ENCODE results near the gene TUBA4A.

TUBA4A gene

DNA sequence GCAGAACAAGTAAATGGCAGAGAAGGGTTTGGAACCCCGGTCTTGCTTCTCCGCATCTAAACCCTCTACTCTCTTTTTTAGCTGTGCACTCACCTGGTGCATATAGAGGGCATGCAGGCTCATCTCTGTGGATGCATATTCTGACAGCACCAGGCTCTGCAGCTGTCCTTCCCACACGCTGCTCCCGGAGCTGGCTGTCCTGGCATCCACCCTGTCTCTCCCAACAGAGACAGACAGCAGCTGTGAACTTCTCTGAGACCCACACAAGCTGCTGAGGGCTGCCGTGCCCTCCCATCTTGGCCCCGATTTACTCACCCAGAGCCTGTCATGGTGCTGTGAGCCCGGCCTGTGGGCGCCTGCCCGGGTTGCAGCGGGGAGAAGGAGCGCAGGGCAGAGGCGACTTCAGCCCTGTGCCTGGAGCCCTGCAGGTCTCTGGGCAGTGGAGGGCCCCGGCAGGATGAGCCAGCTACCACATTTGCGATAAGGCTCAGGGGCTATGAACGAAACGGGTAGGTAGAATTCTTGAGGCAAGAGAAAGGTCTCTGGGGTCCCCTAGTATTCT is 31.7 kb downstream of the TUBA4A start:
- TF ChIP-seq, protein P1, sequence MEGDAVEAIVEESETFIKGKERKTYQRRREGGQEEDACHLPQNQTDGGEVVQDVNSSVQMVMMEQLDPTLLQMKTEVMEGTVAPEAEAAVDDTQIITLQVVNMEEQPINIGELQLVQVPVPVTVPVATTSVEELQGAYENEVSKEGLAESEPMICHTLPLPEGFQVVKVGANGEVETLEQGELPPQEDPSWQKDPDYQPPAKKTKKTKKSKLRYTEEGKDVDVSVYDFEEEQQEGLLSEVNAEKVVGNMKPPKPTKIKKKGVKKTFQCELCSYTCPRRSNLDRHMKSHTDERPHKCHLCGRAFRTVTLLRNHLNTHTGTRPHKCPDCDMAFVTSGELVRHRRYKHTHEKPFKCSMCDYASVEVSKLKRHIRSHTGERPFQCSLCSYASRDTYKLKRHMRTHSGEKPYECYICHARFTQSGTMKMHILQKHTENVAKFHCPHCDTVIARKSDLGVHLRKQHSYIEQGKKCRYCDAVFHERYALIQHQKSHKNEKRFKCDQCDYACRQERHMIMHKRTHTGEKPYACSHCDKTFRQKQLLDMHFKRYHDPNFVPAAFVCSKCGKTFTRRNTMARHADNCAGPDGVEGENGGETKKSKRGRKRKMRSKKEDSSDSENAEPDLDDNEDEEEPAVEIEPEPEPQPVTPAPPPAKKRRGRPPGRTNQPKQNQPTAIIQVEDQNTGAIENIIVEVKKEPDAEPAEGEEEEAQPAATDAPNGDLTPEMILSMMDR (IDR thresholded peaks at IDR 0.05; ENCODE audit: unreplicated experiment in 3 of 3): no peak
- peaks cover 37% of the 10 kb centered on the region for H3K4me1 Mint-ChIP-seq
- H3K27ac Mint-ChIP-seq: no peak overlapping the region
- H3K27me3 Mint-ChIP-seq (ENCODE audit: low read depth): no peaks in the 10 kb centered on the region
- peak overlapping the region in 1 of 3 experiments; percentile 19 for H3K4me3 Mint-ChIP-seq
- peaks cover 38% of the 10 kb centered on the region for H3K36me3 Mint-ChIP-seq (ENCODE audit: low read depth)
- H3K9me3 Mint-ChIP-seq: no peaks in the 10 kb centered on the region

DNA sequence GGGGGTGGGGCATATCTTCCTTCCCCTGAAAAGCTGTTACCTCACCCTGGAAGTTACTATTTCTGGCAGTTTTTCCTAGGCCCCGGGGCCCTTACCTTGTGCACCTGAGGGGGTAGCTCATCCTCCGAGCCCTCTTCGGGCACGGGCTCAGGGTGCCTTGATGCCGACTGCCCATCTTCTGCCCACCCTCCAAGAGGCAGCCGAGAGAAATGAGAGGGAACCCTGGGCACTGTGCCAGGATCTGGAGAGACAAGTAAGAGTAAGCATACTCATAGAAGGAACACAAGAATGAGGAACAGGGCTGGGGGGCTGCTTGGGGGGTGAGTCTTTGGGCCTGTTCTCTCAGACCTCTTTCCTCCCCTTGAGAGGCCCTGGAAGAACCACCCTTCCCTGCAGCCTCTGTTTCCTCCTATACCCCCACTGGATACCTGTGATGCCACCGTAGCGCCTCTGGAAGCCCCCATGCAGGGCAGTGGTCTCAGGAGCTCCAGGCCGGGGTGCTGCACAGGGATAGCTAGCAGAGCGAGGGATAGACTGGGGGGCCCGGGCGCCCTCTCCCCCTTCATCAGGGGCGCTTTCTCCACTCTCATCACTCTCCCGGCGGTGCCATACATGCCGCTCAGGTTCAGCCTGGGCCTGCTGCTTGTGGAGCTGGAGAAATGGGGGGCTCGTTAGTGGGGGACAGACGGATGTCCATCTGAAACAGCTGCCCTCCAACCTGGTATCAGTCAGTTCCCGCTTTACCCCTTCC is 32.9 kb downstream of the TUBA4A start:
- TF ChIP-seq, protein P1 (IDR thresholded peaks at IDR 0.05; ENCODE audit: unreplicated experiment in 3 of 3): no peak
- Mint-ChIP-seq H3K9me3 (no peaks in the 10 kb centered on the region), H3K27ac (no peak overlapping the region), H3K4me1 (peaks cover 36% of the 10 kb centered on the region), H3K36me3 (ENCODE audit: low read depth) (peaks cover 35% of the 10 kb centered on the region), H3K4me3 (no peak overlapping the region), H3K27me3 (ENCODE audit: low read depth) (no peaks in the 10 kb centered on the region)

DNA sequence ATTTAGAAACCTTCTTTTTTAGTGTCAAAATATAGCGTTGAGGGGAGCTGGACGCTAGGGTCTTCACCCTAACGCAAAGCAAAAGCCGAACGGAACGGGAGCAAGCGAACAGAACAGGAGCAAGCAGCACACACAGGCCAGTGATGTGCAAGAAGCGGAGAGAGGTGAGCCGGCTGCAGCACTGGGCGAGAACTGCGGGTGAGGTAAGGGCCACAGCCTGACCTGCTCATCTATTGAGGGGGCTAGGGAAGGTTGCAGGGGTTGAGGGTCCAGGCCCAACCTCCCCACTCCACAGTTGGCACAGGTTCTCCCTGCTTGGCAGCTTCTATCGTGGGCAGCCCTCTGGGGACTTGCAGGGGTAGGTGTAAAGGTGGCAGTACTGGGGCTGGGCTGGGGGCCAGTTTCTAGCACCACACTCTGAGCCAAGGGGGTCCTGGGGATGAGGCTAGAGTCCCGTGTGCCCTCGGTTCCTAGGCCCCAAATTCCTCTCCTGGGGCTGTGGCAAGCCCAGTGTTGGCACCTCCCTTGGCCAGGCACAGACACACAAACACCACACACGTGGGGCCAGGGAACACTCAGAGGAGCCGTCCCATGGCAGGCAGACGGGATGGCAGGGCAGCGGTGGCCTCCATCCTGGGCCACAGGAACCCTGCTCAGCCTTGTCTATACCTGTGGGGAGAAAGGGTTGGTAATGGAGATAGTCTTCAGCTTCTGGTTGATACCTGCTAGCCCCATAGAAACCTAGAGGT is 33.8 kb downstream of the TUBA4A start:
- Mint-ChIP-seq H3K4me3 (peak overlapping the region; percentile 5 to 96 (median 94)), H3K36me3 (ENCODE audit: low read depth) (peaks cover 30% of the 10 kb centered on the region), H3K27ac (peak overlapping the region in 2 of 3 experiments; percentile 65 to 90), H3K4me1 (peaks cover 38% of the 10 kb centered on the region), H3K9me3 (no peaks in the 10 kb centered on the region), H3K27me3 (ENCODE audit: low read depth) (no peaks in the 10 kb centered on the region)
- TF ChIP-seq, protein P1 (IDR thresholded peaks at IDR 0.05; ENCODE audit: unreplicated experiment in 3 of 3): no peak

DNA sequence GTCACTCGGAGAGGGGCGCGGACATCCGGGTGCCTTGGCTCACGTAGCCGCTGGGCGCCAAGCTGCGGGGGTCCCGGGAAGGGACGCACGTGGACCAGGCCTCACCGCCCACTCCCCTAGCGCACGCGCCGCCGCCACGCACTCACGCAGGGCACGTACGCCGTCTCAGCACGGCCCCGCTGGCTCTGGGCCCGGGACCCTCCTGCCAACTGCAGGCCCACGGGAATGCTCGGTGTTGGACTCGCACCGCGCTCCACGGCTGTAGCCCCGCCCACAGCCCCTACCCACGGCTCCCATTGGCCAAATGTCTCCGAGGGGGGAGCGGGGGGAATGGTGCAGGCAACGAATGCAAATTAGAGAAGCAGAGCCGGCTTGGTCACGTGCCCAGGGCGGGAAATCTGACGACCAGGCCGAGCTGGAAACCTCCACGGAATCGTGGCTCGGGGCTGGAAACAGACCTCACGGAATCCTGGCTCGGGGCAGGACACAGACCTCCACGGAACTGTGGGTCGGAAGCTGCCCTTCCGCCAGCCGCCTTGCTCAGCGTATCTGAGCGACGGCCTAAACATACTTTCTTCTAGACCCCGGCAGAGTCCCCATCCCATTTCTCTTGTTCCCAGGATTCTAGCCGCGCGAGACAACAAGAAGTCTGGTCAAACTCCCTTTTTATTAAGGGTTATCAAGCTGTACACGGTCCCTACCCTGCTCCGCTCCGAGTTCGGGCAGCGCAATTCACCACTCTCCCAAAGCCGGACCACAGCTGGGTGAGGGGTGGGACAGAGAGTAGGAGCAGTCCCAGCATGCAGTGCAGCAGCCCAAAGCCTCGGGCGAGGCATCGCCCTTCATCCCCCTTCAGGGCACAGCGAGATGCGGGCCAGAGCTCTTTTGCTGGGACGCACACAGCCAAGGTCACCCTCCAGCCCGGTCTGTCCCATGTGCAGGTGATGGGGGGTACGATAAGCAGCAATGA is 34.7 kb downstream of the TUBA4A start, which contains the start of gene ABCB6:
TSS of gene ABCB6 (minus strand) at position 227 of the 970 bp plus-strand sequence. CDS start 285 bp downstream, outside the sequence.
- Mint-ChIP-seq H3K27me3 (ENCODE audit: low read depth) (no peaks in the 10 kb centered on the region), H3K27ac (peak within 1 kb of the TSS; percentile 93 to 99 (median 97)), H3K4me1 (peaks cover 41% of the 10 kb centered on the region), H3K4me3 (peak within 1 kb of the TSS; percentile 91 to 96 (median 94)), H3K36me3 (ENCODE audit: low read depth) (peaks cover 28% of the 10 kb centered on the region), H3K9me3 (no peaks in the 10 kb centered on the region)
- TF ChIP-seq, protein P1 (IDR thresholded peaks at IDR 0.05; ENCODE audit: unreplicated experiment in 3 of 3): no peak

DNA sequence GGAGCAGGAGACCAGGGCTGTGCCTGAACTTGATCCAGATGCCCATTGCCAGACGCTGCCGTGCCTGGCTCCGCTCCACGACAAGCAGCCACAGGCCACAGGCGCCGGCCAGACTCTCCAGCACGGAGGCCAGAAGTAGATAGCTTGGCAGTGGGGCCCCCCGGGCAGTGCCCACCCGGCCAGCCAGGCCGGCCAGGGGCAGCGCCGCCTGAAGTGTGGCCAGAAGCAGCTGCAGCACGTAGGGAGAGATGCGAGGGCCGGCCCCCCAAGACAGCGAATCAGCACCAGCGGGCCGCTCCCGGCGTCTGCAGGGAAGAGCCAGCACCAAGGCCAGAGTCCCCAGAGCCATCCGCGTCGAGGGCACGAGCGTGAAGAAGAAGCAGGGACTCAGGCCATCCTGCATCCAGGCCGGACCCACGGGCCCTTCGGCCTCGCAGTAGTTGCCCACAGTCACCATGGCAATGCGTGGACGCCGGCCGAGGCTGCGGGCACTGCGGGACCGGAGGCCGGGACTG is 35.4 kb downstream of the TUBA4A start:
- Mint-ChIP-seq H3K4me3 (peak overlapping the region; percentile 91 to 96 (median 94)), H3K9me3 (no peaks in the 10 kb centered on the region), H3K4me1 (peaks cover 41% of the 10 kb centered on the region), H3K27me3 (ENCODE audit: low read depth) (no peaks in the 10 kb centered on the region), H3K36me3 (ENCODE audit: low read depth) (peaks cover 24% of the 10 kb centered on the region), H3K27ac (peak overlapping the region; percentile 93 to 99 (median 97))
- TF ChIP-seq, protein P1 (IDR thresholded peaks at IDR 0.05; ENCODE audit: unreplicated experiment in 3 of 3): peak in 1 of 3 experiments; percentile 8
